Caco-2 (cell line): Measurements from ENCODE around the gene VIT. TPM values are rescaled to one million over a fixed set of nuclear protein-coding genes. Genes with fewer than 3 reads are reported as not detected.

ENCODE experiments used
- BruUV-seq: library from RNA; stranded (reverse); fragments of 400-500 nt; replicated peaks from 2 replicates; lab custom pipeline; 2021; lab: Mats Ljungman, UMichigan
- CTCF ChIA-PET: fragments of 300-600 bp; sonication (Branson Sonifier 250); formaldehyde crosslinking; loops from one replicate; lab custom pipeline; 2022; ENCODE audit warnings: antibody characterized with exemption; lab: Charles Lee
- POLR2A ChIA-PET: fragments of 300-600 bp; sonication (Branson Sonifier 250); formaldehyde crosslinking; loops from one replicate; lab custom pipeline; 2022; ENCODE audit warnings: antibody characterized with exemption; lab: Charles Lee
- DNase-seq, 2 experiments: peaks; one replicate each; pipeline versions ENCODE4 v3.0.0 to v3.0.0-alpha.2; 2020 to 2022
- H3K27me3 ChIP-seq: replicated peaks from 2 replicates; pipeline ENCODE4 v1.6.0; 2011; ENCODE audit warnings: low read length; ENCODE audit not compliant: control insufficient read depth, insufficient read depth
- H3K36me3 ChIP-seq: 2 replicates; pipeline ENCODE4 v1.5.1; 2011; ENCODE audit warnings: low read length; ENCODE audit not compliant: control insufficient read depth, insufficient read depth
- H3K4me1 ChIP-seq: fragments of 250-450 bp; sonication (Bioruptor Pico); 2 replicates; pipeline ENCODE4 v1.5.1; 2020; ENCODE audit warnings: mild to moderate bottlenecking
- H3K4me3 ChIP-seq: 2 replicates; pipeline ENCODE4 v1.5.1; 2011; ENCODE audit warnings: low read depth, mild to moderate bottlenecking, control low read depth, low read length
- H3K9me3 ChIP-seq: fragments of 250-450 bp; sonication (Bioruptor Pico); 2 replicates; pipeline ENCODE4 v1.5.1; 2020; ENCODE audit warnings: mild to moderate bottlenecking, moderate library complexity
- H3K27ac Mint-ChIP-seq: one replicate; pipeline ENCODE4 v1.8.0; 2022; ENCODE audit warnings: mixed read lengths; ENCODE audit not compliant: unreplicated experiment
- H3K27me3 Mint-ChIP-seq: one replicate; pipeline ENCODE4 v1.8.0; 2022; ENCODE audit warnings: mixed read lengths; ENCODE audit not compliant: insufficient read depth, unreplicated experiment
- H3K36me3 Mint-ChIP-seq: one replicate; pipeline ENCODE4 v1.8.0; 2022; ENCODE audit warnings: mild to moderate bottlenecking, mixed read lengths; ENCODE audit not compliant: insufficient read depth, unreplicated experiment
- H3K4me1 Mint-ChIP-seq: one replicate; pipeline ENCODE4 v1.8.0; 2022; ENCODE audit warnings: low read depth, mixed read lengths; ENCODE audit not compliant: unreplicated experiment
- H3K4me3 Mint-ChIP-seq: one replicate; pipeline ENCODE4 v1.8.0; 2022; ENCODE audit warnings: mild to moderate bottlenecking, moderate library complexity, mixed read lengths; ENCODE audit not compliant: unreplicated experiment
- H3K9me3 Mint-ChIP-seq: one replicate; pipeline ENCODE4 v1.8.0; 2022; ENCODE audit warnings: mixed read lengths; ENCODE audit not compliant: unreplicated experiment
- intact Hi-C: fragments of 100-400 bp; cut with micrococcal nuclease; formaldehyde crosslinking; loops from one replicate; pipeline ENCODE4 v1.10.0; 2022; ENCODE audit not compliant: unreplicated experiment
- total RNA-seq: library from RNA; stranded (reverse); gene quantifications from 2 replicates; pipeline ENCODE4 v1.2.3, GENCODE V29; 2022
- TF ChIP-seq, protein P1 (sequence below), 2 experiments: fragments of 200-600 bp in 1 of 2; IDR thresholded peaks; 1 replicate in 1 of 2; 2 replicates in 1 of 2; pipeline versions ENCODE4 v1.5.1 to v1.8.0; 2011 to 2022; ENCODE audit warnings: antibody characterized with exemption in 1 of 2, control low read depth in 1 of 2, inconsistent platforms in 1 of 2, low read depth in 1 of 2, low read length in 1 of 2, mild to moderate bottlenecking in 1 of 2, moderate library complexity in 1 of 2; ENCODE audit not compliant: insufficient read depth in 1 of 2, severe bottlenecking in 1 of 2, unreplicated experiment in 1 of 2

The VIT gene
- total RNA-seq, 1 experiment from 2014 or later = 1.2 TPM

DNA sequence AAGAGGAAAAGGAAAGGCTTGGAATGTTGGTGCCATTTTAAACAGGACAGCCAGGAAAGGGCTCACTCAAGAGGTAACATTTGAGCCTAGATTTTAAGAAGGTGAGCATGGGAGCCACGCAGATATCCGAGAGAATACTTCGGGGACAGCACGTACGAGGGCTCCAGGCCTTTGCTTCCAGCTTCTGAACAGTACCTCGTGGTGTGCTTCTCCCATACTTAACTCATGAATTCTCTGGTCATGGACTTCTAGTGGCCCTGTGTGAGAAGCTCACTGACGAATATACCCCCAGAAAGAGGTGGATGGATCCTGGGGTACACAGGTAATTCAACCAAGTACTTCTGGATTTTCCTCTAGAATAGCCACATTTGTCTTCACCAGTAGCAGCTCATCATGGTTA lies 2.7 kb upstream of the VIT start:
- CTCF ChIA-PET = no interaction called here
- no TSS peak for BruUV-seq
- intact Hi-C loops = no loop called here

DNA sequence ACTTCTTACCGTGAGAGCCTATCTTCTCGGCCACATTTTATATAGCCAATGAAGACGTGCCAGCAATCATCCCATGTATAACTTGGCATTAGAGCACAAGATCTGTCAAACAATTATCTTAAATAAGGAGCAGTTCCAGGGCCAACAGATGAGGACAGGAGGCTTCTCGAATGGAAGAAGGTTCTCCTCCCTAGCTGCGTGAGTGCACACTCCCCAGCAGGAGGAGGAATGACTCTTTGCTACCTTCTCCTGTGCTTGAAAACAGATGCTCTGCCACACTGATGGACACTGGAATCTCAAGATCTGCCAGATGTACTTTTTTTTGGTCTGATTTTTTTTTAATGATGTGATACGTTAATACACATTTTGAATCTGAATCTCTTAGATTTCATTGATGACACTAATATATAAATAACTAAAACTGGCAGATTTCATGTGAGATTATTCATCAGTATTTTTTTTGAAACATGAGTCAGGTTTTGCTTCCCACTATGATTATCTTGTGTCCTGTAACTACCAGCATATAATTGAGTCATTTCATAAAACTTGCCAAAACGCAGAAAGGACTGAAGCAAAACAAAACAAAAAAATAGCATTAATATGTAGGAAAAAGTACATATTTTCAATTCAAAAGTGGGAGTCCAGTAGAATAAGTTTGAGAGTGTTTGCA lies 626 bp upstream of the VIT start:
- POLR2A ChIA-PET = no interaction called here

More for the DNA sequence above, 2.7 kb upstream of the VIT start:
- POLR2A ChIA-PET = no interaction called here
- H3K27me3 ChIP-seq = no peaks in the 10 kb centered on the region
- no peaks in the 10 kb centered on the region for H3K9me3 Mint-ChIP-seq
- DNase-seq = no peak
- H3K27ac Mint-ChIP-seq = no peak overlapping the region
- H3K36me3 Mint-ChIP-seq = no peaks in the 10 kb centered on the region
- H3K27me3 Mint-ChIP-seq = no peaks in the 10 kb centered on the region
- peaks cover 13% of the 10 kb centered on the region for H3K4me1 ChIP-seq
- no peak overlapping the region for H3K4me3 Mint-ChIP-seq
- H3K4me1 Mint-ChIP-seq = peaks cover 18% of the 10 kb centered on the region
- no peaks in the 10 kb centered on the region for H3K36me3 ChIP-seq
- TF ChIP-seq, protein P1, sequence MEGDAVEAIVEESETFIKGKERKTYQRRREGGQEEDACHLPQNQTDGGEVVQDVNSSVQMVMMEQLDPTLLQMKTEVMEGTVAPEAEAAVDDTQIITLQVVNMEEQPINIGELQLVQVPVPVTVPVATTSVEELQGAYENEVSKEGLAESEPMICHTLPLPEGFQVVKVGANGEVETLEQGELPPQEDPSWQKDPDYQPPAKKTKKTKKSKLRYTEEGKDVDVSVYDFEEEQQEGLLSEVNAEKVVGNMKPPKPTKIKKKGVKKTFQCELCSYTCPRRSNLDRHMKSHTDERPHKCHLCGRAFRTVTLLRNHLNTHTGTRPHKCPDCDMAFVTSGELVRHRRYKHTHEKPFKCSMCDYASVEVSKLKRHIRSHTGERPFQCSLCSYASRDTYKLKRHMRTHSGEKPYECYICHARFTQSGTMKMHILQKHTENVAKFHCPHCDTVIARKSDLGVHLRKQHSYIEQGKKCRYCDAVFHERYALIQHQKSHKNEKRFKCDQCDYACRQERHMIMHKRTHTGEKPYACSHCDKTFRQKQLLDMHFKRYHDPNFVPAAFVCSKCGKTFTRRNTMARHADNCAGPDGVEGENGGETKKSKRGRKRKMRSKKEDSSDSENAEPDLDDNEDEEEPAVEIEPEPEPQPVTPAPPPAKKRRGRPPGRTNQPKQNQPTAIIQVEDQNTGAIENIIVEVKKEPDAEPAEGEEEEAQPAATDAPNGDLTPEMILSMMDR (IDR thresholded peaks at IDR 0.05; ENCODE audit: insufficient read depth in 1 of 2, low read depth in 1 of 2, low read length in 1 of 2, severe bottlenecking in 1 of 2, unreplicated experiment in 1 of 2) = no peak
- H3K9me3 ChIP-seq = no peaks in the 10 kb centered on the region
- no peak overlapping the region for H3K4me3 ChIP-seq

DNA sequence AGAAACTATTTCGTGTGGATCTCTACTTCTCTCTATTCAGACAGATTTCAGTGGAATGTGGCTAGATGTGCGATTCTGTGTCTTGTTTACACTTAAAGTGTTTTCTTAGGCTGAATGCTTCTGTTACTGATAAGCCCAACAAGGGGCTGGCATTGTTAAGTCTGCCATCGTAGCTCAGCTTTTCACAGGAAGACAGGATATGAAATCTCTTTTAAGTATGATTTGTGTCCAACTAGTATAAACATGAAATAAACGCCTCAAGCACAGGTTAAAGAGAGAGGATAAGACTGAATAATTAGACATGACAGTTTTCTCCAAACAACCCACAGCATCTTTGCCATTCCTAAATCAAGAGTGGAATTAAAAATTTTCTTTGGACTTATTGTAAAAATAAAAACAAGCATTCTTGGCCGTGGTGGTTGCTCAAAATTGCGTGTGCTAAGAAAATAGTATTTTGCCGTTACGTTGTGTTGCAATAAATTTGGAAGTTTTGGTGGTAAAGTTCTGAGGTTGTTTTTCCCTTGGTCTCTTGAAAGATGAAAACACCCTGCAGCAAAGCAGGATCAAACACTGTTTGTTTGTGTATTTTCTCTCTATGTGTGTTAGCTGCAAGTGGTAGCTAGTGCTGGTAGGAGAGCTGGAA lies 1.0 kb downstream of the VIT start:
- no peaks in the 10 kb centered on the region for H3K9me3 ChIP-seq
- no peaks in the 10 kb centered on the region for H3K27me3 ChIP-seq
- no peak overlapping the region for H3K4me3 ChIP-seq
- Mint-ChIP-seq H3K4me3 (peak overlapping the region; percentile 51), H3K27ac (no peak overlapping the region), H3K4me1 (peaks cover 25% of the 10 kb centered on the region), H3K36me3 (no peaks in the 10 kb centered on the region), H3K9me3 (no peaks in the 10 kb centered on the region), H3K27me3 (no peaks in the 10 kb centered on the region)
- CTCF ChIA-PET = interaction anchor here (2.3 to 2.5 kb wide), 2 partner anchors 73 to 88 kb away, joined by 7 to 13 read pairs; no protein-coding TSS in a partner anchor
- DNase-seq = peak in 1 of 2 experiments; percentile 21
- TF ChIP-seq, protein P1 (IDR thresholded peaks at IDR 0.05; ENCODE audit: insufficient read depth in 1 of 2, low read depth in 1 of 2, low read length in 1 of 2, severe bottlenecking in 1 of 2, unreplicated experiment in 1 of 2) = no peak
- peaks cover 33% of the 10 kb centered on the region for H3K4me1 ChIP-seq
- BruUV-seq = no TSS peak
- H3K36me3 ChIP-seq = no peaks in the 10 kb centered on the region
- POLR2A ChIA-PET = no interaction called here
- intact Hi-C loops = no loop called here

More for the DNA sequence above, 626 bp upstream of the VIT start:
- Mint-ChIP-seq H3K36me3 (no peaks in the 10 kb centered on the region), H3K9me3 (no peaks in the 10 kb centered on the region), H3K27ac (no peak overlapping the region), H3K4me1 (peaks cover 18% of the 10 kb centered on the region), H3K27me3 (no peaks in the 10 kb centered on the region), H3K4me3 (no peak overlapping the region)
- Histone ChIP-seq H3K4me1 (peaks cover 20% of the 10 kb centered on the region), H3K4me3 (no peak overlapping the region), H3K36me3 (no peaks in the 10 kb centered on the region), H3K27me3 (no peaks in the 10 kb centered on the region), H3K9me3 (no peaks in the 10 kb centered on the region)
- peak in 1 of 2 experiments; percentile 44 for DNase-seq
- TF ChIP-seq, protein P1 (IDR thresholded peaks at IDR 0.05; ENCODE audit: insufficient read depth in 1 of 2, low read depth in 1 of 2, low read length in 1 of 2, severe bottlenecking in 1 of 2, unreplicated experiment in 1 of 2) = peak; percentile 31 to 49
- no TSS peak for BruUV-seq
- intact Hi-C loops = loop anchor here (1.0 kb wide), 2 partner anchors 74 to 89 kb away; no protein-coding TSS in a partner anchor
- CTCF ChIA-PET = interaction anchor here (0.7 to 2.5 kb wide), 3 partner anchors 19 to 90 kb away, joined by 7 to 13 read pairs (median 9); no protein-coding TSS in a partner anchor
